GM21381 (cell line): ENCODE data around the gene CNTN3.

Experiments used
- ATAC-seq: cut with Tn5 transposase; IDR thresholded peaks from one replicate; pipeline ENCODE4 v1.9.1; 2021; ENCODE audit warnings: mild to moderate bottlenecking, moderate library complexity; ENCODE audit not compliant: unreplicated experiment

CNTN3 gene

DNA sequence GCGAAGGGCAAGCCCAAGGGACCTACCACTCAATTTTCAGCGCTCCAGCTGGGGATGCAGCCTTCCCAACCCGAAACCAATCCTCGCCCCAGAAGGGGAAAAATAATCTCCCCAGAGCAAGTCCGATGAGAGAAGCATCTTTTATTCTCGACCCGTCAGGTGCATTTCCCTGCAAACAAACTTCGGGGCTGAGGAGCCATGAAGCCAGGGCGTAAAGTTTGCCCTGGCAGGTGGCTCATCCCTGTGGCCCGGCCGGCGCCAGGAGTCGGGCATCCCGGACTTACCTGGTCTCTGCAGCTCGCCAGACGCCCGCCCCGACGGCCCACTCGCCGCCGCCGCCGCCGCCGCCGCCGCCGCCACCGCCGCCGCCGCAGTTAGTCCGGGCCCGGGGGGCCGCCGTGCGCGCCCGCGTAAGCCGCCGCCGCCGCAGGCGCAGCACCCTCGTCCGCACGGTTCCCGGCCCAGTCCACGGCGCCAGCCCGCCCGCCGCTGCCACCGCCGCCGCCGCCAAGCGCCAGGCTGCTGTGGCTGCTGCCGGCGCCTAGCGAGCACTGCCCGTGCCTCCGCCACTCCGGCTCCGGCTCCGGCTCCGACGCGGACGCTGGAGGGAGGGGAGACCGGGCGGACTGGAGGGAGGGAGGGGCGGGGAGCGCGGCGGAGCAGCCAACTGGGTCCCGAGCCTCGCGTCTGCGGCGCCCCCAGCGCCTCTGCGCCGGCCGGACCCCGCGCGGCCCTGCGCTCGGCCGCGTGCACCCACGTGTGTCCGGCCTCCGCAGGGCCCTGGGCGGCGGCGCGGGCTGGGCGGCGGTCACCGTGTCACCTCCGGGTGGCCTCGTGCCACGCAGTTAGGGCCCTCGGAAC lies at the start of gene CNTN3:
Gene CNTN3 (minus strand): TSS at position 553 of the 861 bp plus-strand sequence. CDS start 93,547 bp downstream, outside the sequence.
- no peak for ATAC-seq

DNA sequence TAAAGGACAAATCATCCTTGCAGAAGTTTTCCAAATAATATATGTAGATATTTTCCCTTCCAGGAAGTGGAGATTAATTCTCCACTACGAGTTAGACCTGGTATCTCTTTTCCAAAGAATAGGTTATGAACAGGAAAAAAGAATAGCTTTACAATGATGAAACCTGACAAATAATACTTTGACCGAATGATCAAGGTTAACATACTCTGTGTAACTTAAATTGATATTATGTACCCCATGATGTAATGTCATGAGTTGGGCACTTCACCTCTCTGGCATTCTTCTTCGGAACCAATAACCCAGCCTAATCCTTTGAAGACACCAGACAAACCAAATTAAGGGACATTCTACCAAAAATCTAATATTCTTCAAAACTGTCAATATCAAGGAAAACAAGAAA lies 48.7 kb upstream of the CNTN3 start:
- ATAC-seq: no peak

DNA sequence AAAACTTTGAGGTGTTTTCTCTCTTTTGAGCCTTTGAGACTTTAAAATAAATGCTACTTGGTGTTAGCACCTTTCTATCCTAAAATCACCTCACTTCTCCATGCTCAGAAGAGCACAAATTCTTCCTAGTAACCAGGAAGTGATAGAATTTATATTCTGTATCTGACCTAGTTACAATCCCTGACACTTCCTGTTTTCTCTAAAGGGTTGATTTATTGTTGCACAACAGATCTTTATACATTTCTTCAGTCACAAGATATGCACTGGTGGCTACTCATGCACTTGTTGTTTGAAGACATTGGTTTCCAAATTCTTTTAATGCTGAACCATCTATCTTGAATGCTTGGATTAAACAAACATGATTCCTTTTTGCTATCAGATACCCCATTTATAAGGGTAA lies 47.2 kb upstream of the CNTN3 start:
- ATAC-seq: no peak

DNA sequence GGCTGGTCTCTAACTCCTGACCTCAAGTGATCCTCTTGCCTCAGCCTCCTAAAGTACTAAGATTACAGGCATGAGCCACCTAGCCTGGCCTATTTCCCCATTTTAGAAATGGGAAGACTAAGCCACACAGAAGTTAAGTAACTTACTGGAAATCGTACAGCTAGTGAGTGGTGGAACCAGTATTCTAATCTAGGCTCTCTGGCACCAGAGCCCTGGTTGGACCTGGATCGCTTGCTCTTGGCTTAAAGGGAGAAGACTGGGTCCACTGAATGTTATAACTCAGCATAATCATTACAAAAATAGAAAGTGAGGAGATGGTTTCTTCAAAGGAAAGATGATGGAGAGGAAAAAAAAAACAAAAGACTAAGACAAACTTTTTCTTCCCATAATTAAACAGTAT lies 37.4 kb upstream of the CNTN3 start:
- no peak for ATAC-seq

DNA sequence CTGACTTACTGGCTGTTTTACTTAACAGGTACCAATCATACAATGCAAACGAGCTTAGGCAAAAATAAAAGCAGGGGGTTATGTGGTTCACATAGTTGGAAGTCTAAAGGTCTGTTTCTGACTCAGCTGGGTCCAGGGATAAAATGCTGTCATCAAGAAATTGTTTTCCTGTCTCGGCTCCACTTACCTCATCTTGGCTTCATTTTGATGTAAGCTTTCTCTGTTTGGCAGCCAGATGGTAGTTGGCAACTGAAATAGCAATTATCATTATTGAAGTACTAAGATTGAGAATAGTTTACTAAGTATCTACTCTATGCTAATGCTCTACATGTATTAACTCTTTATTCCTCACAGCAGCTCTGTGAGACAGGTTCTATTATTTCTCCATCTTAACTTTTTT lies 36.8 kb upstream of the CNTN3 start:
- ATAC-seq: no peak

DNA sequence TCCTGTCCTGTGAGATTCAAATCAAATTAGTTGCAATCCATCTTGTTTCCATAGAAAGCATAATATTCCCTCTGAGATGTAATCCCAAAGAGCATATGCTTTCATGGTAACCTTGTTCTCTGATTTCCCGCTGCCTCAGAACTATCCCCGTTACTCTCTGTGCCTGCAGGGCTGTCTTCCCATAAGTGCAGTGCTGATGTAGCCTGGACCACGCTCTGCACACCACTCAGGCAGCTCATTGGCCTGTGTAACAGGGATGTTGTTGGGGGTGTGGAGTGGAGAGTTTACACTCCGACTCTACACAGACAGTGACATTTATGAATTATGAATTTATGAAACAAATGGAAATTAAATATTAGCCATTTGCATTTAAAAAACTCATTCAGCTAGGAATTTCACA lies 33.6 kb upstream of the CNTN3 start:
- ATAC-seq: no peak

DNA sequence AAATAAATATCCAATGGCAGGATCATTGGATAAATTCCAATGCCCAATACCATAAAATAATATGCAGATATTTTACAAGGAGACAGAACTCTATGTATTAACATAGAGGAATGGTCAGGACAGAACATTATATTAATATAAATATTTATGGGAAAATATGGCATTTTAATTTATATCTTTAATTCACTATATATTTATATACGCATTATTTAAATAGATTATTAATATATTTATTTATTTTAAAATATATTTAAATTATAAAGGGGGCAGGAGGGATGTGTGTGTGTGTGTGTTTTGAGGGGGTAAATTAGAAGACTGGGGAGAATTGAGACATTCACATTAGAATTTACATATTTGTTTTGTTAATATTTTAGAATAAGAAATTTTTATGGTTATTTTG lies 31.6 kb upstream of the CNTN3 start:
- ATAC-seq: no peak

DNA sequence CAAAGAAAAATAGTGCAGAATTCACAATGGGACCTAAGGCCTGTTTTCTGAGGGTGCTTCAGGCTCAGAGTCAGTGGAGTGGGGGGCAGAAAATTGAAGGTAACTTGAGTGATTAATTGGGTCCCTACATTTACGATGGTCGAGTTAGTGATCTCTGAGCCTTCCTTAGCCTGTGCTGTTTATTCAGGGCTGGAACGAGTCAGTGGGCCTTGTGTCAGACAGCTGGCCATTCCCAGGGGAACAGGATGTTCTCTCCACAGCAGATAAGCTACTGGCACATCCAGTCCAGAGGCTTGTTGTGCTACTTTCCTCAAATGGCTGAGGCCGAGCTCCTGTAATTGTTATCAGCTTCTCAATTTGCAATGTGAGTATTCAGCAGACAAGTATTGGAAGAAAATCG lies 29.2 kb upstream of the CNTN3 start:
- no peak for ATAC-seq

DNA sequence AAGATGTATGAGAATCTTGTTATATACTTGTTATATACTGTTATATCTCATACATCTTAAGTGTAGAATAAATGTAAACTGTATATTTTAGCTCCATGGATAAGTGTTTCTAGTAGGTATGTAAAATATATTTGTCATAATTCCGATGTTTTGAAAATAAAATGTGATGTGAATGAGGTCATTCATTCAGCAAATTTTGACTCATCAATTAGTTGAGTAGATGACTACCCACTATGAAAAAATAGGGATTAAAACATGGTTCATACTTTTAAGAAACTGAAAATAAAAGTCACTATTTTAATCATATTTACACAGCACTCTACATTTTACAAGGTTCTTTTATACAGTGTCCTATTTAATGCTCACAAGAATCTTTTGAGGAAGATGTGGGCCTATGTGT lies 28.4 kb upstream of the CNTN3 start:
- ATAC-seq: no peak

DNA sequence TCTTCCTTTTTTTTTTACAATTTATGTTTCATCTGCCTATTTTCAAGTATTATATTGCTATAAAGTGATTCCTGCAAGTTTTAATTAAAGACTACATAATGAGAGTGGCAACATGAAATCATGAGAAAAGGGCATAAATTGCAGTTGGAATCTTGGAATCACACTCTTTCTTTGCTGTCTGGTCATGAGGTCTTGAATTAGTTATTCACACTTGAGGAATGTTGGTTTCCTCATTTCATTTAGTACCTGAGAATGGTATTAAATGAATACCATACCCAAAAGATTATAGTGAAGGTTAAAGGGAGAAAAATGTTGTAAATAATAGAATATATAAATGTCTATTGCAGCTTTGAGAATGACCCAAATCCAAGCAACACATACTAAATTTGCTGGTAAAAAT lies 25.8 kb upstream of the CNTN3 start:
- no peak for ATAC-seq

DNA sequence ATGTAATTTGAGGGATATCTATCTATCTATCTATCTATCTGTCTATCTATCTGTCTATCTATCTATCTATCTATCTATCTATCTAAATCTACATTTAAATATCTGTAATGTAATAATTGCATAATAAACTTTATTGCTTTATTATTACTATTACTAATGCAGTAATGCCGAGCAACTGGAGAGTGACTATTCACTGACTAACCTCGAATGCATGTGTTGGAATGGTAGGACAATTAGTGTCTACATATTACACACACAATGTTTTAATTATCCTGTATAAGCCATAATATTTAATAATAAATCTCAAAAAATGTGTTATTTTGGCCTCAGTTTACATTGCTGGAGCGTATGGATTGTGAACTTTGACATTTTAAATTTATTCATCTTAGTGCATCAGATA lies 25.2 kb upstream of the CNTN3 start:
- no peak for ATAC-seq

DNA sequence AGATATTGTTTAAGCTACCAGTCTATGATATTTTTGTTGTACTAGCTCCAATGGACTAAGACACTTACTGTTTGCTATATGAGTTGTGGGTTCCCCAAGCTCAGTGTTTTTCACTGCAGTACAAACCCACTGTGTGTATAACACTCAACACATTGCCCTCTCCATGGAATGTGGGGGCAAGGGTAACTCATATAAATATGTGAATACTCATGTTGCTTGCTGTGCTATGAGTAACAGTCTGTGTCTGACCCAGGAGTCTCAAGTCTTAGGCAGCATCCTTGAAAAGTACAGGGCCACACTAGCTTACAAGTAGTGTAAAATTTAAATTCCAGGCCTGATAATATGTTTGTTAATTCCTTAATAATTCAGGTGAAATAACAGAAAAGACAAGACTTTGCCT lies 22.5 kb upstream of the CNTN3 start:
- no peak for ATAC-seq

DNA sequence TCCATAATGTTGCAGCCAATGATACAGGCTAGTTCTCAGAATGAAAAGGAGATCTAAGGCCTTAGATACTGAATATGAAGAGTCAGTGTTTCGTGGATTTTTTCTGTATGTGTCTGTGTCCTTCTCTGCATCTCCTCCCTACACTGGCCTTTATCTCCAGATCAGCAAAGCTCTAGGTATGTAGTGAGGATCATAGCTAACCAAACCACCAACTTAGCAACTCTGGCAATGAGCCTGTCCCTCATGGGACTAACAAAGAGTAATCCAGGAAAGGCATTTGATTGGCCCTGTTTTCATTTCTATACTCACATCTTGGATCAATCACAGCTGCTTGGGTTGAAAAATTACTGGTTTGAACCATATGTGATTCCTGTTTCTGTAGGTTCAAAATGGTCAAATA lies 18.6 kb upstream of the CNTN3 start:
- no peak for ATAC-seq

DNA sequence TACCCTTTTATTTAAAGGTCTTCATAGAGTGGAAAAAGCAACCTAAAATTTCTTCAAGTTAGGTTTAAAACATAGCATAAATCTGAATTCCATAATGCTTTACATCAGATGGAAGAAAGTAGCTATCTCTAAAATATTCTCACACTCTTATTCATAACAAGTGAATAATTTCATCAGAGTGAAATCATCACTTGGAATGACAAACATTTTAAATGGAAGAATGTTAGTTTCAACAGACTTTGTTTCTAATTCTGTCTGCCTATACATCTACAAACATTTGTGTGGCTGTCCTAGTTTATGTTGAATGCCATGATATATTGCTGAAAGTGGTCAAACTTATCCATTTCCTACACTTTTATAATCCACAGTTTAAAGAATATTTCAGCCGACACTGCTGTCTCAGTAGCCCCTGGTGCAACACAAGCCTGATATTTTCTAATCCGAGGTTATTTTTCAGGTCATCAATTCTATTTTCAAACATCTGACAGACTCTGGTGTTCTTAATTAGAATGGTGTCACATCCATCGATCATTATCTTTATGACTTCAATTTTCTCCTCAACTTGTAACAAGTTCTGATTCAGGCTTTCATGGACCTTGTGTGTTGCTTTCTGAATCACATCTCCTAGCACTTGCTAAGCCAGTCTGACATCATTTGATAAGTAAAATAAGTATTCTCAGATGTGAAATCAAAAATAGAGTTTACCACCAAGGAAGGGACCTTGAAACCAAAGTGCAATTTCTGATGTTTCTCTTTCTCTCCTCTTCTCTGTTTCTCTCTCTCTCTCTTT lies 17.1 kb upstream of the CNTN3 start:
- ATAC-seq: no peak

DNA sequence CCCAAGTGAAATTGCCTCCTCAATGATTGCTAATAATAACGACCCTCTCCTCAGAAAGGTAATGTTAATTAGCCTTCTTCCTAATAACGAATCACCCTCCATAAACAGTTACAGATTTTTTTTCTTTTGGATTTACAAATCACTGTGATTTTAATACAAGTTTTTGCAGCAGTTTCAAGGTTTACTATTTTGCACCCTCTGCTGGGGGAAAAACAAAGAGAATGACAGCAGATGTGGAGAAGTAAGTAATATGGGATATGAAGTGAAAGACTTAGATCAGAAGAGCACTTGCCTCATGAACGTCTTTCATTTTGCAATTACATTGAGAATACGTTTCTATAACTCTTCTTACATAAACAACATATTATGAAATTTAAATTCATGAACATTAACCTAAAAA lies 16.1 kb upstream of the CNTN3 start:
- no peak for ATAC-seq

DNA sequence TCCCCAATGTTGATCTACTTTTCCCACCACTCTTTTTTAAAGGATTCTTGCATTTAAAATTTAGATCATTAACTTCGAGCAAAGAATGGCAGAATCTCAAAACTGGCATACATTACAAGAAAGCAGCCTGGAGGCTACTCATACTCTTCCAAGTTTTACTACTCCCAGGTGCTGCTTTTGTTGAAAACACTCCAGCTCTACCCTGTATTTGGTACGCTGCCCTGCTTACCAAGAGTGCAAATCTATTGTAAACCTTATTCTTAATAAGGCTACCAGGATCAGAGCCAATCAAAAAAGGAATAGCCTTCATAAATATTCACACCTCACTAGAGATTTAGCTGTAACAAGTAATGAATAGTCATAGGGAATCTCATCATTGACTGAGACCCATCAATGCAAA lies 11.6 kb upstream of the CNTN3 start:
- ATAC-seq: no peak

DNA sequence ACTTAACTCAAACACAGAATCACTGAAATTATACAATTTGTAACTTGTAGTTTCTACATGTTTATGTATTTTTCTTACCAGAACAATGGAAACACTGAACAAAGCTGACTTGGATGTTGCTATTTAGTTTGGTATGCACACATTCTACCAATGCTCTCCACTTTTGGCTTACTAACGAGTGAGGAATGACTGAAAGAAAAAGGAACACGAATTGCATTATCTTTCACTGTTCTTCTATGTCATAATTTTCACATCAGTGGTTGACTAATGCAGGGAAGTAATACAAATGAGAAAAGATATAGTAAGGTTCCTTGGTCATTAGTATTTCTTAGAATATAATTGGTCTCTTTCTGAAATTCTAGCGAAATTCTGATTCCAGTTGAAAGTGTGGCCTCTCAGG lies 9.8 kb upstream of the CNTN3 start:
- ATAC-seq: no peak

DNA sequence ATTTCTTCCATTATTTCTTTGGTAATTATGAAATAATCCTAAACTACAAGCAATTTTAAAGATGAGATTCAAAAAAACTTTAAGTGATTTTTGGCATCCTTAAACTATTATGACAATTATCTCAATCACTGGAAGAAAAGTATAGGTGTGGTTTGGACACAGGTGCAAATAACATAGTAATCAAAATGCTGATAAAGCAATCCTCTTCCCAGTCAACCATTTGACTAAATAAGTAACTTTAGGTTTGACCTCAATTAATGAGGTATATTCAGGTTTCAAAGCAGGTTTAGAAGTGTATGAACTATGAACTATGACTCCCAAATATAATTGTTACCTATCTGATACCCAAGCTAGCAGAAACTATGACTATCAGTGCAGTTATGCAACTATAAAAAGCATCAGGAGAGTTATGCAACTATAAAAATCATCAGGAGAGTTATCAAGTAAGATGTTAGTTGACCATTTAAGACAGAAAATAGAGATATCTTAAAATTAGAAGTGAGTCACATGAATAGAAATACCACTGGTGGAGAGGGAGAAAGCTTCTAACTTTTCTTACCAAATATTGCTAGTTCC lies 8.9 kb upstream of the CNTN3 start:
- no peak for ATAC-seq

DNA sequence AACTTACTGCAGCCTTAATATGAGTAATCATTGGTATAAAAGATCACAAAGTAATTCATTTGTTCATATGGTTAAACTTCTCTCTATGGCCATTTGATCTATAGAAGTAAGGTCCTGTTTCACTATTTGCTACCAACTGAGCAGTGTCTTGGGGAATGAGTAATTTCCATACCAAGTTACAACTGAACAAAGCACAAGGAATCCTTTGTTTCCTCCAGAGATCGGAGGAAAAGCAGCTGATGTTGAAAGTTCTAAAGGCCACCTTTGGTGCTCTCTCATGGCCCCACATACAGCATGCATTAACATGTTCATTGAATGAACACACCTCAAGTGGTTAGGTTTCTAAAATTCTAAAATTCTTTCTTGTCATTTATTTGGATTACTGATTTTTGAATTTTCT lies 7.1 kb upstream of the CNTN3 start:
- ATAC-seq: no peak

DNA sequence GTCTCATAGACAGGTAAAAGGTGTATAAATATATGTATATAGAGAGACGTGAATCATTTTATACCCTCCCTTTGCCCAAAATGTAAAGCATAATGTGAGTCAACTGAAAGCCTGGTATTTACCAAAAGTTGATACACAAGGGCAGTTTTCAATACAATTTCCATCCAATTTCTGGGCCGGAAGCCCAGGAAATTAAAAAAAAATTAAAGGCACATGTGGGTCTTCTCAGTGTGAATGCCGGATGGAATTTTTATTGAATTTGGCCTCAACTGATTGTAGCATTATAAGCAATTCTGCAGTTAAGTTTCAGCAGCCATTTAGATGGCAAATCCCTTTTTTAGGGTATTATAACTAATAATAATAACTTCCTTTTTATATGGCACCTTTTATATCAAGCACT lies 3.3 kb upstream of the CNTN3 start:
- ATAC-seq: no peak

DNA sequence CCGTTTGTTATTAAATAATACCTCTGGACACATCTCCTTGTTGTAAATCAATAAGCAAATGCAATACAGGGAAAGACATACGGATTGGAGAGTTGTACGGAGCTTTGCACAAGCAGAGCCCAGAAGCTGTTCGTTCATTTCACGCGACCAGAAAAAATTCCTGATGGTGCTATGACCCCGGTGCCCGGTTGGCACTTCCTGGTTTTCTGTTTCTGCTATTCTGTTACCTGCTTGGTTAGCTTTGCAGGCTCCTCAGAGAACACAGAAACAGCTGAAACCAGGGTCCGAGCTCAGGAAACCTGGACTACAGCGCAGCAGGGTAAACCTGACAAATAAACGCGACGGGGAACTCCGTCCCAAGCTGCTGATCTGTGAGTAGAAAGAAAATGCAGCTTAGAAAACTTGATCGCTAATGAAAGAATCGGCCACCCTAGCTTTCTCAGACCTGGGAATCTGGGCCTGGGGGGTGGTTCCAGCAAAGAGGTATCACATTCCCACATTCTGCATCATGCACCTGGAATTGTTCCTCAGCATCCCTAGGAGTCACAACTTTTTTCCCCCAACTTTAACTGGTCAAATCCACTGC lies 845 bp downstream of the CNTN3 start:
- ATAC-seq: no peak

DNA sequence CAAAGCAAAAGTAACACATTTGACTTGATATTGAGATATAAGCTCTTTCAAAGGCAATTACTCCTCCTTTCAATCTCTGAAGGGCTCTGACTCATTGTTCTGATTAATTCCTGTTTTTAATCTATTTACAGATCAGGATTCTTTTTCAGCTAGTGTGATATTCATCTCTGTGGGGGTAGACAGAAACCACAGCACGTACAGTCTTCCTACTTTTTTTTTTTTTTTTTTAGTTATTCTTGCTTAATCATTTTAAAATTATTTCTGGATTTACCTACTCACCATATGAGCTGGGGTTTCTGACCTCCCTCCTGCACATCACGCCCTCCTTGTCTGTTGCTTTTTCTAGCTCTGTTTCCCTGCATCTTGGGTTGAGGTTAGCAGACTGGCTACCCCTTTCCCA lies 1.4 kb downstream of the CNTN3 start:
- ATAC-seq: no peak
